HepG2 (cell line): ENCODE results near the gene MICB. TPM values are rescaled to one million over a fixed set of nuclear protein-coding genes. Genes with fewer than 3 reads are reported as not detected.

ENCODE experiments used
- AGO2 ChIP-seq: fragments of 200-400 bp; formaldehyde crosslinking; optimal IDR thresholded peaks from 2 replicates; pipeline ENCODE3; 2017; ENCODE audit warnings: mild to moderate bottlenecking, low read depth, low read length, moderate library complexity
- ELK4 ChIP-seq: sonication (generic); formaldehyde crosslinking; IDR thresholded peaks from 2 replicates; pipeline ENCODE4 v1.9.0; 2021; ENCODE audit warnings: missing genetic modification reagents, borderline replicate concordance
- JUNB ChIP-seq: sonication (generic); formaldehyde crosslinking; IDR thresholded peaks from 2 replicates; pipeline ENCODE4 v1.8.0; 2022; ENCODE audit warnings: missing genetic modification reagents, mild to moderate bottlenecking, borderline replicate concordance
- KDM1A ChIP-seq: IDR thresholded peaks from 2 replicates; pipeline ENCODE4 v1.6.1; 2016; ENCODE audit warnings: missing compliant biosample characterization
- KMT2B ChIP-seq: IDR thresholded peaks from 2 replicates; pipeline ENCODE4 v1.6.1; 2016; ENCODE audit warnings: missing genetic modification reagents, missing compliant biosample characterization
- REST ChIP-seq, 2 experiments: IDR thresholded peaks; 2 replicates each; pipeline ENCODE4 v1.6.1; 2011 to 2012; ENCODE audit warnings: low read length in 2 of 2, borderline replicate concordance in 1 of 2, low read depth in 1 of 2, mild to moderate bottlenecking in 1 of 2, moderate library complexity in 1 of 2
- THAP9 ChIP-seq: sonication (generic); formaldehyde crosslinking; IDR thresholded peaks from 2 replicates; pipeline ENCODE4; 2020; ENCODE audit warnings: missing genetic modification reagents, mild to moderate bottlenecking, borderline replicate concordance
- ZBED4 ChIP-seq: sonication (generic); formaldehyde crosslinking; IDR thresholded peaks from 2 replicates; pipeline ENCODE4 v1.4.0; 2020; ENCODE audit warnings: missing genetic modification reagents, borderline replicate concordance
- ZNF10 ChIP-seq: sonication (generic); formaldehyde crosslinking; IDR thresholded peaks from 2 replicates; pipeline ENCODE4 v1.4.0; 2020; ENCODE audit warnings: mild to moderate bottlenecking, low read depth, missing genetic modification reagents, borderline replicate concordance
- ZNF501 ChIP-seq: sonication (generic); formaldehyde crosslinking; IDR thresholded peaks from 2 replicates; pipeline ENCODE4 v1.5.1; 2020; ENCODE audit warnings: mild to moderate bottlenecking, moderate library complexity, missing genetic modification reagents
- ZNF567 ChIP-seq: sonication (generic); formaldehyde crosslinking; IDR thresholded peaks from 2 replicates; pipeline ENCODE4 v1.8.1; 2023; ENCODE audit warnings: mild to moderate bottlenecking, missing genetic modification reagents, borderline replicate concordance
- polyA plus RNA-seq, 8 experiments: library from polyadenylated mRNA; depleted of rRNA in 3 of 8; stranded (reverse) in 7 of 8; unstranded in 1 of 8; fragments of >200 nt; fragmentation: Illumina TruSeq in 4 of 8; extraction: Trizol in 4 of 8; gene quantifications; 2 replicates each; pipeline versions ENCODE4 v1.2.1 to v1.2.3, GENCODE V29; 2011 to 2016; ENCODE audit warnings: low read depth in 4 of 8, missing spikeins in 1 of 8, mixed read lengths in 1 of 8; ENCODE audit not compliant: insufficient read depth in 1 of 8
- total RNA-seq, 5 experiments: library from RNA; depleted of rRNA; stranded (reverse); fragments of >200 nt; fragmentation: Illumina TruSeq; extraction: Trizol; gene quantifications; 2 replicates each; pipeline ENCODE4 v1.2.3, GENCODE V29; 2016; ENCODE audit warnings: low read depth in 1 of 5

Gene MICB
- total and polyA plus RNA-seq, 2 of the 13 experiments (the other 11 are each of a cell fraction or from before 2014, with no cell fraction given), result 12.5 to 12.8 TPM

- TF ChIP-seq REST (IDR thresholded peaks at IDR 0.05; ENCODE audit: borderline replicate concordance in 1 of 2, low read depth in 1 of 2, low read length in 2 of 2), result peak in 1 of 2 experiments; percentile 84; a peak in 1 of 4 replicates
- peak; percentile 23; the same call in 1 of the 2 replicates for TF ChIP-seq KDM1A (CRISPR knock-in tag)
- TF ChIP-seq ZNF501 (CRISPR knock-in tag), result peak; percentile 82
- TF ChIP-seq ZBED4 (CRISPR knock-in tag), result peak; percentile 68; the same call in 1 of the 2 replicates
- TF ChIP-seq THAP9 (CRISPR knock-in tag), result peak; percentile 94
- no peak for TF ChIP-seq AGO2
- TF ChIP-seq ELK4 (CRISPR knock-in tag), result no peak
- TF ChIP-seq KMT2B, result peak; percentile 61; the same call in 1 of the 2 replicates
- no peak for TF ChIP-seq ZNF10
- peak; percentile 42 for TF ChIP-seq ZNF567 (CRISPR knock-in tag)
- TF ChIP-seq JUNB (CRISPR knock-in tag), result no peak
Measured at GRCh38 chr6:31541658-31542521, 43.9 kb downstream of the MICB start, which contains the start of gene DDX39B (continued).
